Measurements from ENCODE around the gene GNAT2.
A peak's percentile ranks its signal among the peaks of the same experiment; 100 is the strongest.

Gene GNAT2

GRCh38 chr1:109636201-109636952 lies 17.0 kb upstream of the GNAT2 start:
- TF ChIP-seq POLR2AphosphoS5 (IDR thresholded peaks at IDR 0.05; ENCODE audit: low read depth, low read length) (no peak), SPI1 (IDR thresholded peaks at IDR 0.05; ENCODE audit: low read depth, low read length) (no peak), TAF1 (IDR thresholded peaks at IDR 0.05; ENCODE audit: low read depth, low read length) (no peak), POLR2A (IDR thresholded peaks at IDR 0.05; ENCODE audit: low read depth, low read length) (no peak), POU2F2 (IDR thresholded peaks at IDR 0.05; ENCODE audit: low read depth, low read length) (no peak), PAX5 (IDR thresholded peaks at IDR 0.05; ENCODE audit: insufficient read depth, low read length, severe bottlenecking) (no peak)
- FAIRE-seq (no peak), DNase-seq (ENCODE audit: insufficient read length, low spot score) (no peak)

DNA sequence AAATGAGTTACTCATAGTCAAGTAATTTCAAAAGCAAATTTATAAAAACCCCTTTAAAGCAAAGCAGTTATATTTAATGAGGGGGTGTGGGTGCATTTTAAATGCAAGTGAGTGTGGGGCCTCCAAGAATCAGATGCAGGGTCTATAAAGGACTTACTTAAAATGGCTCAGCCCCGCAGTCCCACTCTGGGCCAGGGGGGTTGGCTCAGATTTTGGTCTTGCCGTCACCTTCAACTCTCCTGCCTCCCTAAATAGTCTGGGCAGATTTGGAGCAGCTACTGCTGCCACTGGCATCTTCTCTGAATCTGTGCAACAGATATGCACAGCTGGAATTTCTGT lies 16.4 kb upstream of the GNAT2 start:
- FAIRE-seq (no peak), DNase-seq (ENCODE audit: insufficient read length, low spot score) (no peak)
- TF ChIP-seq POU2F2 (IDR thresholded peaks at IDR 0.05; ENCODE audit: low read depth, low read length) (no peak), SPI1 (IDR thresholded peaks at IDR 0.05; ENCODE audit: low read depth, low read length) (no peak), TAF1 (IDR thresholded peaks at IDR 0.05; ENCODE audit: low read depth, low read length) (no peak), PAX5 (IDR thresholded peaks at IDR 0.05; ENCODE audit: insufficient read depth, low read length, severe bottlenecking) (no peak), POLR2AphosphoS5 (IDR thresholded peaks at IDR 0.05; ENCODE audit: low read depth, low read length) (no peak), POLR2A (IDR thresholded peaks at IDR 0.05; ENCODE audit: low read depth, low read length) (no peak)

DNA sequence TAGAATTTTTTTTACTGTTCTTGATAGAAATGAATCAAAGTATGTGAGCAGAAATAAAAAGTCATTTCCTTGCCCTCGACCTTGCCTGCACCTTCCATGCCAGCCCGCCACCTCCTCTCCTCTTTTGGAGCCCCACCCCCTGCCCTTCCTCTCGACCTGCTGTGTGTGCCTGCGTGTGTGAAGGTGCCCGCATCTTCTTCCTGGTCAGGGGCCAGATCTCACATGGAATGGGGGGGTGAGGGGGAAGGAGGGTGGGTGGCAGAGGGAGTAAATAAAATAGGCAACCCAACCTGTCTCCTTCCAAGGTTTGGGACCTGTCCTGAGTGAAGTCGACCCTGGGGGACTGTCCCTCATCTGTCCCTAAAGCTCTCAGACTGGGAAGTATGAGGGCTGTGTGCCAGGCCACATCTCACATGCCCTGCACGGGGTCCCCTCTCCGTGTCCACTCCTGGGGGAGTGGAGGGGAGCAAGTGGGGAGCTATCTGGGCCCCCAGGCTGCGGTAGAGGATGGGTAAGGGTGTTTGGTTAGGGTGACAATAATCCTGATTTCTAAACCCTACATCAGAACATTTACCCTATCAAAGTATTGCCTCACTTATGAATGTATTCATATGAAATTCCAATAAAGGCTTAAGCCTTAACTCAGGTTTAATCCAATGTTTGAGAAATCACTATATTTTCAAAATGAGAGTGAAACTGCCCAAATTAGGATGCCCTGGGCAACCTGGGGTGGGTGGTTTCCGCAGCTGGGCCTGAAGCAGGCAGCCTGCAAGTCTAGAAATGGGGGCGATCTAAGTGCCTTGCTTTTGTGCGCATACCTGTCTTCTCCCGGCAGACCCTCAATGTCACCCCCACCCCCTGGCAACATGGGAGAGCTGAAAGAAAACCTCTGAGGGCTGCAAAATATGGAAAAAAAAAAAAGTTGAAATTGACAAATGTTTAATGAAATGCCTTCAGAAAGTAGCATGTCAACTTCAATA lies 15.6 kb upstream of the GNAT2 start:
- no peak for DNase-seq (ENCODE audit: insufficient read length, low spot score)
- FAIRE-seq = peak; percentile 35
- TF ChIP-seq POLR2AphosphoS5 (IDR thresholded peaks at IDR 0.05; ENCODE audit: low read depth, low read length) (no peak), PAX5 (IDR thresholded peaks at IDR 0.05; ENCODE audit: insufficient read depth, low read length, severe bottlenecking) (no peak), POLR2A (IDR thresholded peaks at IDR 0.05; ENCODE audit: low read depth, low read length) (no peak), SPI1 (IDR thresholded peaks at IDR 0.05; ENCODE audit: low read depth, low read length) (no peak), POU2F2 (IDR thresholded peaks at IDR 0.05; ENCODE audit: low read depth, low read length) (no peak), TAF1 (IDR thresholded peaks at IDR 0.05; ENCODE audit: low read depth, low read length) (no peak)

GRCh38 chr1:109634292-109634691 lies 14.9 kb upstream of the GNAT2 start:
- FAIRE-seq = peak; percentile 84
- DNase-seq (ENCODE audit: insufficient read length, low spot score) = no peak
- TF ChIP-seq TAF1 (IDR thresholded peaks at IDR 0.05; ENCODE audit: low read depth, low read length) (no peak), PAX5 (IDR thresholded peaks at IDR 0.05; ENCODE audit: insufficient read depth, low read length, severe bottlenecking) (no peak), SPI1 (IDR thresholded peaks at IDR 0.05; ENCODE audit: low read depth, low read length) (no peak), POLR2A (IDR thresholded peaks at IDR 0.05; ENCODE audit: low read depth, low read length) (no peak), POLR2AphosphoS5 (IDR thresholded peaks at IDR 0.05; ENCODE audit: low read depth, low read length) (no peak), POU2F2 (IDR thresholded peaks at IDR 0.05; ENCODE audit: low read depth, low read length) (no peak)

- no peak for TF ChIP-seq SPI1 (IDR thresholded peaks at IDR 0.05; ENCODE audit: low read depth, low read length)
- TF ChIP-seq POLR2AphosphoS5 (IDR thresholded peaks at IDR 0.05; ENCODE audit: low read depth, low read length) = no peak; the same call in 1 of the 2 replicates
- TF ChIP-seq PAX5 (IDR thresholded peaks at IDR 0.05; ENCODE audit: insufficient read depth, low read length, severe bottlenecking) = no peak
- no peak for TF ChIP-seq POU2F2 (IDR thresholded peaks at IDR 0.05; ENCODE audit: low read depth, low read length)
- TF ChIP-seq TAF1 (IDR thresholded peaks at IDR 0.05; ENCODE audit: low read depth, low read length) = no peak
- no peak; the same call in 1 of the 2 replicates for TF ChIP-seq POLR2A (IDR thresholded peaks at IDR 0.05; ENCODE audit: low read depth, low read length)
- DNase-seq (ENCODE audit: insufficient read length, low spot score) = no peak
- no peak for FAIRE-seq
These were observed 13.4 kb upstream of the GNAT2 start for GRCh38 chr1:109632671-109633346.

DNA sequence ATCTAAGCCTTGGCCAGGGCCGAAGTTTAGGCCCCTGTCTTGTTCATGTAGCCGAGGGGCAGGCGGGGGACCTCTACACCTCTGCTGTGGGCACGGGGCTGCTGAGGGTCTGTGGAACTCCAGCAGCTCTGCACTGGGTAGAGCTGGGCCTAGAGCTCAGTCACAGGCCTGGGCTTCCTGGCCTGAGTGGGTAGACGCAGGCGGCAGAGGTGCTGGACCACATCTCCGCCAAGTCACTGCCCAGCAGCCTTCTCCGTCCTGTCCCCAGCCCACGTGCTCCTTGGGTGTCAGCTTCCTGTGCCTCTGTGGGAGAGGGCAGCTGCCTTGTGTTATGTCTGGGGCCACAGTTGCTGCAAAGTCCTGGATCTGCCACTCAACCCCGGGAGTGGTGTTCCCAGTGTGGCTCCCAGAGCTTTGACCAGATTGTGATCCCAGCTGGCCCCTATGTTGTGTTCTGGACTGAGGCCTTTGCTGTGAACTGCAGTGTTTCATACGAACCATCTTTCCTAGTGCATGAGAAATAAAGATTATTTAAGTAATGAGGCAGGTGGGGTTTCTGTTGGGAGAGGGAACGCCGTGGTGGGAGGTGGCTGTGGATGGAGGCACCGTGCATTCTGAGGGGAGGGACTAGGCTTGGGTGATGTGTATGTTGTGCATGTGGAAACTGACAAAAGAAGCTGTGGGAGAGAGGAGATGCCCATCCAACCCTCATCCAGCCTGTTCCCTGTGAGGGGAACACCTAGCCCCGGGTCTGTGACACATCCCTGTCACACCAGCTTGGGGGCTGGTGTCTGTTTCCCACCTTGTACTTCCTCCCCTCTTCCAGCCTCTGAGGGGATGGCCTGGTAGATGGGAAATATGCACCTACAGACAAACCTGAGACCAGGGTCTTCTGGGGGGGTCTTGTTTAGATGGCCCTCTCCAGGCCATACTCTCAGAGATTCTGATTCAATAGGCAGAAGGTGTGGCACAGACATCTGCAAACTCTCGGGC lies 12.4 kb upstream of the GNAT2 start:
- no peak for FAIRE-seq
- no peak for DNase-seq (ENCODE audit: insufficient read length, low spot score)
- TF ChIP-seq POU2F2 (IDR thresholded peaks at IDR 0.05; ENCODE audit: low read depth, low read length) (no peak), TAF1 (IDR thresholded peaks at IDR 0.05; ENCODE audit: low read depth, low read length) (no peak), SPI1 (IDR thresholded peaks at IDR 0.05; ENCODE audit: low read depth, low read length) (no peak), PAX5 (IDR thresholded peaks at IDR 0.05; ENCODE audit: insufficient read depth, low read length, severe bottlenecking) (no peak), POLR2AphosphoS5 (IDR thresholded peaks at IDR 0.05; ENCODE audit: low read depth, low read length) (no peak), POLR2A (IDR thresholded peaks at IDR 0.05; ENCODE audit: low read depth, low read length) (no peak)

GRCh38 chr1:109630898-109631512 lies 11.6 kb upstream of the GNAT2 start:
- no peak for TF ChIP-seq SPI1 (IDR thresholded peaks at IDR 0.05; ENCODE audit: low read depth, low read length)
- TF ChIP-seq POU2F2 (IDR thresholded peaks at IDR 0.05; ENCODE audit: low read depth, low read length) = no peak
- no peak for TF ChIP-seq POLR2AphosphoS5 (IDR thresholded peaks at IDR 0.05; ENCODE audit: low read depth, low read length)
- no peak for TF ChIP-seq POLR2A (IDR thresholded peaks at IDR 0.05; ENCODE audit: low read depth, low read length)
- no peak for TF ChIP-seq PAX5 (IDR thresholded peaks at IDR 0.05; ENCODE audit: insufficient read depth, low read length, severe bottlenecking)
- TF ChIP-seq TAF1 (IDR thresholded peaks at IDR 0.05; ENCODE audit: low read depth, low read length) = no peak
- no peak for FAIRE-seq
- no peak for DNase-seq (ENCODE audit: insufficient read length, low spot score)
